HepG2 (cell line): Measurements from ENCODE around the gene EGFR. TPM values are rescaled to one million over a fixed set of nuclear protein-coding genes. Genes with fewer than 3 reads are reported as not detected.

Experiments used
- ATAC-seq: fragments of 200-7000 bp; cut with Tn5 transposase; 3 replicates; pipeline ENCODE4 v1.9.1; 2020; ENCODE audit warnings: mild to moderate bottlenecking, moderate library complexity
- BruUV-seq: library from RNA; stranded (reverse); fragments of 400-500 nt; replicated peaks from 2 replicates; lab custom pipeline; 2021; lab: Mats Ljungman, UMichigan
- CTCF ChIA-PET: fragments of 300-600 bp; formaldehyde crosslinking; extraction: SDS; loops from one replicate; lab custom pipeline; 2021; ENCODE audit warnings: low total read pairs, inconsistent platforms, low intra/inter-chr PET ratio; lab: Yijun Ruan, JAX
- POLR2A ChIA-PET: fragments of 350-600 bp; sonication (Branson Sonifier 250); formaldehyde crosslinking; loops from one replicate; lab custom pipeline; 2020; ENCODE audit warnings: antibody characterized with exemption, inconsistent platforms; lab: Yijun Ruan, JAX
- DNase-seq: peaks from one replicate; pipeline ENCODE4 v3.0.0-alpha.2; 2015; ENCODE audit warnings: low spot score
- FAIRE-seq: peaks from 3 replicates; lab custom pipeline; 2011; peaks lifted over from hg19 to GRCh38; lab: Jason Lieb, UNC
- H2AFZ ChIP-seq: one replicate; pipeline ENCODE4 v1.6.1; 2011; ENCODE audit warnings: low read length, inconsistent platforms
- H3K27ac ChIP-seq: fragments of 300-600 bp; 3 replicates; pipeline ENCODE4 v1.8.0; 2011; ENCODE audit warnings: mixed run types, mild to moderate bottlenecking, mixed read lengths, low read length, inconsistent platforms; ENCODE audit not compliant: insufficient read depth; ENCODE audit errors: extremely low read length
- H3K27me3 ChIP-seq, 2 experiments: fragments of 200-600 bp in 1 of 2; 2 replicates in 1 of 2; 3 replicates in 1 of 2; pipeline versions ENCODE4 v1.6.0 to v1.8.0; 2011; ENCODE audit warnings: low read length in 2 of 2, mild to moderate bottlenecking in 2 of 2, moderate library complexity in 2 of 2, inconsistent platforms in 1 of 2; ENCODE audit not compliant: insufficient read depth in 2 of 2, control insufficient read depth in 1 of 2
- H3K36me3 ChIP-seq, 2 experiments: fragments of 200-600 bp in 1 of 2; replicated peaks in 1 of 2; 2 replicates in 1 of 2; 3 replicates in 1 of 2; pipeline versions ENCODE4 v1.5.1 to v1.8.0; 2011; ENCODE audit warnings: low read length in 2 of 2, inconsistent platforms in 1 of 2; ENCODE audit not compliant: insufficient read depth in 2 of 2, control insufficient read depth in 1 of 2
- H3K4me1 ChIP-seq: 2 replicates; pipeline ENCODE4 v1.5.1; 2012; ENCODE audit warnings: low read length, inconsistent platforms; ENCODE audit not compliant: insufficient read depth
- H3K4me2 ChIP-seq: 2 replicates; pipeline ENCODE4 v1.6.0; 2011; ENCODE audit warnings: low read depth, low read length, inconsistent platforms
- H3K4me3 ChIP-seq, 3 experiments: fragments of 200-600 bp in 1 of 3; sonication (generic), shearing (Covaris generic) in 1 of 3; replicated peaks in 1 of 3; 2 replicates each; pipeline ENCODE4 v1.5.1; 2011 to 2016; ENCODE audit warnings: low read length in 3 of 3, inconsistent platforms in 2 of 3, low read depth in 2 of 3, mild to moderate bottlenecking in 2 of 3, control low read depth in 1 of 3, mixed read lengths in 1 of 3; ENCODE audit not compliant: insufficient read depth in 1 of 3
- H3K79me2 ChIP-seq: one replicate; pipeline ENCODE4 v1.6.1; 2011; ENCODE audit warnings: low read length, inconsistent platforms; ENCODE audit not compliant: insufficient read depth
- H3K9ac ChIP-seq: 2 replicates; pipeline ENCODE4 v1.6.0; 2011; ENCODE audit warnings: mild to moderate bottlenecking, low read depth, low read length, inconsistent platforms; ENCODE audit not compliant: insufficient read depth
- H3K9me3 ChIP-seq: 2 replicates; pipeline ENCODE4 v1.5.1; 2012; ENCODE audit warnings: mild to moderate bottlenecking, low read length
- H4K20me1 ChIP-seq: 2 replicates; pipeline ENCODE4 v1.6.0; 2011; ENCODE audit warnings: inconsistent platforms, mild to moderate bottlenecking, low read length, moderate library complexity; ENCODE audit not compliant: insufficient read depth
- ATF7-NPFF ChIP-seq: sonication (generic); formaldehyde crosslinking; IDR thresholded peaks from 2 replicates; pipeline ENCODE4 v1.8.1; 2023; ENCODE audit warnings: mild to moderate bottlenecking, low read depth, missing genetic modification reagents, moderate library complexity
- HHEX ChIP-seq: IDR thresholded peaks from 2 replicates; pipeline ENCODE4 v1.6.1; 2016; ENCODE audit warnings: control low read depth
- KLF9 ChIP-seq: IDR thresholded peaks from 2 replicates; pipeline ENCODE4 v1.6.1; 2016; ENCODE audit warnings: low read depth
- KMT2A ChIP-seq: sonication (generic); formaldehyde crosslinking; IDR thresholded peaks from 2 replicates; pipeline ENCODE4 v1.4.0; 2020; ENCODE audit warnings: missing genetic modification reagents
- MAFF ChIP-seq: IDR thresholded peaks from 2 replicates; pipeline ENCODE4 v1.6.1; 2011; ENCODE audit warnings: low read depth, low read length, improper control_type of control experiment
- MIXL1 ChIP-seq: IDR thresholded peaks from 2 replicates; pipeline ENCODE4 v1.6.1; 2016
- NR1H2 ChIP-seq: sonication (generic); formaldehyde crosslinking; IDR thresholded peaks from 2 replicates; pipeline ENCODE4 v1.8.1; 2022; ENCODE audit warnings: low read depth, missing genetic modification reagents, borderline replicate concordance
- PRPF4 ChIP-seq: fragments of 200-400 bp; formaldehyde crosslinking; IDR thresholded peaks from 2 replicates; pipeline ENCODE4 v1.6.1; 2016; ENCODE audit warnings: low read length, low read depth; ENCODE audit not compliant: poor library complexity, severe bottlenecking
- RNF2 ChIP-seq: fragments of 450-650 bp; conservative IDR thresholded peaks from 2 replicates; pipeline ENCODE4 v1.6.1; 2016; ENCODE audit warnings: low read depth
- TARDBP ChIP-seq: sonication (generic); formaldehyde crosslinking; IDR thresholded peaks from 2 replicates; pipeline ENCODE4 v1.8.0; 2022; ENCODE audit warnings: mild to moderate bottlenecking, missing genetic modification reagents
- ZC3H4 ChIP-seq: sonication (generic); formaldehyde crosslinking; IDR thresholded peaks from 2 replicates; pipeline ENCODE4 v1.4.0; 2020; ENCODE audit warnings: missing genetic modification reagents, borderline replicate concordance
- ZHX1 ChIP-seq: sonication (generic); formaldehyde crosslinking; IDR thresholded peaks from 2 replicates; pipeline ENCODE4 v1.8.1; 2022; ENCODE audit warnings: low read depth, mild to moderate bottlenecking, missing genetic modification reagents
- ZNF101 ChIP-seq: sonication (generic); formaldehyde crosslinking; IDR thresholded peaks from 2 replicates; pipeline ENCODE4 v1.4.0; 2020; ENCODE audit warnings: mild to moderate bottlenecking, low read depth, missing genetic modification reagents, borderline replicate concordance
- ZNF431 ChIP-seq: sonication (generic); formaldehyde crosslinking; IDR thresholded peaks from 2 replicates; pipeline ENCODE4 v1.9.0; 2022; ENCODE audit warnings: missing genetic modification reagents, low read depth, mild to moderate bottlenecking, borderline replicate concordance
- ZNF484 ChIP-seq: sonication (generic); formaldehyde crosslinking; IDR thresholded peaks from 2 replicates; pipeline ENCODE4 v1.5.1; 2020; ENCODE audit warnings: mild to moderate bottlenecking, low read depth, missing genetic modification reagents, borderline replicate concordance
- ZNF496 ChIP-seq: sonication (generic); formaldehyde crosslinking; IDR thresholded peaks from 2 replicates; pipeline ENCODE4 v1.8.1; 2023; ENCODE audit warnings: mild to moderate bottlenecking, moderate library complexity, missing genetic modification reagents; ENCODE audit not compliant: insufficient replicate concordance
- ZNF605 ChIP-seq: sonication (generic); formaldehyde crosslinking; IDR thresholded peaks from 2 replicates; pipeline ENCODE4 v1.8.0; 2022; ENCODE audit warnings: mild to moderate bottlenecking, missing genetic modification reagents
- ZNF629 ChIP-seq: sonication (generic); formaldehyde crosslinking; conservative IDR thresholded peaks from 2 replicates; pipeline ENCODE4 v1.5.0; 2020; ENCODE audit warnings: missing genetic modification reagents
- ZNF710 ChIP-seq: sonication (generic); formaldehyde crosslinking; IDR thresholded peaks from 2 replicates; pipeline ENCODE4 v1.5.0; 2020; ENCODE audit warnings: mild to moderate bottlenecking, missing genetic modification reagents, borderline replicate concordance
- ZNF768 ChIP-seq: sonication (generic); formaldehyde crosslinking; IDR thresholded peaks from 2 replicates; pipeline ENCODE4 v1.4.0; 2020; ENCODE audit warnings: missing genetic modification reagents
- ZSCAN9 ChIP-seq: IDR thresholded peaks from 2 replicates; pipeline ENCODE4 v1.6.1; 2016; ENCODE audit warnings: borderline replicate concordance
- WGBS: methylation state at CpG from one replicate; pipeline ENCODE4 v1.1.6; 2017; ENCODE audit warnings: low lambda C conversion rate; 5-methylcytosine and 5-hydroxymethylcytosine counted together
- in situ Hi-C: cut with HindIII; loops from 2 replicates; pipeline ENCODE4 v1.10.0; 2017; ENCODE audit warnings: low pct_unique_long_range_greater_than_20kb; ENCODE audit not compliant: extremely low pct_ligation_motif_present
- intact Hi-C: fragments of 100-400 bp; cut with micrococcal nuclease; formaldehyde crosslinking; loops from one replicate; pipeline ENCODE4 v1.10.0; 2022; ENCODE audit not compliant: unreplicated experiment
- polyA plus RNA-seq, 8 experiments: library from polyadenylated mRNA; depleted of rRNA in 3 of 8; stranded (reverse) in 7 of 8; unstranded in 1 of 8; fragments of >200 nt; fragmentation: Illumina TruSeq in 4 of 8; extraction: Trizol in 4 of 8; gene quantifications; 2 replicates each; pipeline versions ENCODE4 v1.2.1 to v1.2.3, GENCODE V29; 2011 to 2016; ENCODE audit warnings: low read depth in 4 of 8, missing spikeins in 1 of 8, mixed read lengths in 1 of 8; ENCODE audit not compliant: insufficient read depth in 1 of 8
- total RNA-seq, 5 experiments: library from RNA; depleted of rRNA; stranded (reverse); fragments of >200 nt; fragmentation: Illumina TruSeq; extraction: Trizol; gene quantifications; 2 replicates each; pipeline ENCODE4 v1.2.3, GENCODE V29; 2016; ENCODE audit warnings: low read depth in 1 of 5

The EGFR gene
- total and polyA plus RNA-seq, 2 of the 13 experiments (the other 11 are each of a cell fraction or from before 2014, with no cell fraction given) = 7.0 to 10.0 TPM

GRCh38 chr7:55177589-55178261 lies 158.9 kb downstream of the EGFR start:
- ChIA-PET POLR2A (interaction anchor here (0.5 to 5.1 kb wide), 30 partner anchors 10 to 902 kb away, joined by 3 to 275 read pairs (median 5); partner anchors contain the start of genes EGFR and SEC61G), CTCF (no interaction called here)
- Histone ChIP-seq H3K4me2 (peak overlapping the region; percentile 95), H3K4me1 (peaks cover 69% of the 10 kb centered on the region), H3K27me3 (no peaks in the 10 kb centered on the region; a peak in 1 of 5 replicates), H4K20me1 (no peaks in the 10 kb centered on the region), H3K4me3 (peak overlapping the region; percentile 42 to 79 (median 49); a peak in 5 of 6 replicates), H3K36me3 (peaks cover 0 to 7% of the 10 kb centered on the region in 2 experiments; a peak in 1 of 5 replicates), H3K9me3 (no peaks in the 10 kb centered on the region), H3K27ac (peak overlapping the region; percentile 99), H3K79me2 (peaks cover 23% of the 10 kb centered on the region), H2AFZ (no peak overlapping the region), H3K9ac (peak overlapping the region; percentile 98)
- ATAC-seq (peak; percentile 74), FAIRE-seq (peak; percentile 87), DNase-seq (peak; percentile 94)
- intact Hi-C loops (loop anchor here (1.0 to 2.0 kb wide), 4 partner anchors 11 to 99 kb away; no protein-coding TSS in a partner anchor), in situ Hi-C loops (no loop called here)
- 0% methylated on average over 5 of the region's 18 CpGs for WGBS
- BruUV-seq = no TSS peak
- TF ChIP-seq MIXL1 (no peak; the same call in 1 of the 2 replicates), ZNF101 (no peak), RNF2 (no peak), KMT2A (CRISPR knock-in tag) (no peak; the same call in 1 of the 2 replicates), PRPF4 (no peak), TARDBP (CRISPR knock-in tag) (0 out of 2 replicates have a peak, but pooled peaks have one; percentile 78), ATF7-NPFF (CRISPR knock-in tag) (no peak), ZNF768 (CRISPR knock-in tag) (0 out of 2 replicates have a peak, but pooled peaks have one; percentile 13), NR1H2 (no peak), ZNF484 (CRISPR knock-in tag) (no peak), MAFF (no peak), ZHX1 (CRISPR knock-in tag) (peak; percentile 81; the same call in 1 of the 2 replicates), ZNF496 (CRISPR knock-in tag) (no peak), ZSCAN9 (CRISPR knock-in tag) (no peak), ZNF710 (CRISPR knock-in tag) (peak; percentile 65), ZC3H4 (no peak), ZNF605 (CRISPR knock-in tag) (peak; percentile 87), ZNF629 (no peak; the same call in 1 of the 2 replicates), ZNF431 (CRISPR knock-in tag) (peak; percentile 37; the same call in 1 of the 2 replicates), HHEX (0 out of 2 replicates have a peak, but pooled peaks have one; percentile 32), KLF9 (CRISPR knock-in tag) (0 out of 2 replicates have a peak, but pooled peaks have one; percentile 33)
